Esophagus (tissue), 2 donors: ENCODE data around the gene CHCHD4. TPM values are rescaled to one million over a fixed set of nuclear protein-coding genes. Genes with fewer than 3 reads are reported as not detected.
"Not testable (repeated sequence)": the region's sequence is repeated elsewhere in the genome, so short reads cannot be mapped to it uniquely, and the experiment has no call there.

Source experiments
- H3K27ac ChIP-seq, 2 donors: one replicate each; pipeline ENCODE4 v1.5.1; 2013; ENCODE audit warnings: low read depth in 2 of 2, mild to moderate bottlenecking in 2 of 2, inconsistent platforms in 1 of 2, low read length in 1 of 2, moderate library complexity in 1 of 2
- H3K27me3 ChIP-seq, 2 donors: one replicate each; pipeline ENCODE4 v1.6.1; 2013; ENCODE audit warnings: low read length in 2 of 2, control low read depth in 1 of 2, mild to moderate bottlenecking in 1 of 2; ENCODE audit not compliant: insufficient read depth in 2 of 2, control insufficient read depth in 1 of 2
- H3K36me3 ChIP-seq, 2 donors: one replicate each; pipeline ENCODE4 v1.6.1; 2013; ENCODE audit warnings: low read length in 1 of 2; ENCODE audit not compliant: control insufficient read depth in 2 of 2, insufficient read depth in 2 of 2
- H3K4me1 ChIP-seq, 2 donors: one replicate each; pipeline ENCODE4 v1.6.1; 2013; ENCODE audit warnings: low read length in 1 of 2; ENCODE audit not compliant: control insufficient read depth in 2 of 2, insufficient read depth in 2 of 2
- H3K4me3 ChIP-seq, 2 donors: one replicate each; pipeline ENCODE4 v1.5.1; 2013; ENCODE audit warnings: low read length in 2 of 2, mild to moderate bottlenecking in 2 of 2, low read depth in 1 of 2, moderate library complexity in 1 of 2
- H3K9me3 ChIP-seq, 2 donors: one replicate each; pipeline ENCODE4 v1.6.1; 2013; ENCODE audit warnings: mild to moderate bottlenecking in 2 of 2, low read depth in 1 of 2, low read length in 1 of 2, moderate library complexity in 1 of 2; ENCODE audit not compliant: control insufficient read depth in 2 of 2, insufficient read depth in 1 of 2
- WGBS, 2 donors: extraction: QIAGEN DNeasy Blood & Tissue Kit; methylation state at CpG; one replicate each; pipeline ENCODE4 v1.1.7; 2013; 5-methylcytosine and 5-hydroxymethylcytosine counted together
- polyA plus RNA-seq, 2 donors: library from polyadenylated mRNA; stranded (reverse); fragments of 200-250 nt; gene quantifications; one replicate each; pipeline ENCODE4 v1.2.3, GENCODE V29; 2013
- donor health status: healthy with polysubstance abuse.
- donor health status: Bipolar disorder and iron deficiency.

Gene CHCHD4
- polyA plus RNA-seq, 2 donors, result 6.5 to 14.9 TPM

GRCh38 chr3:14125193-14126016, 735 bp upstream of the CHCHD4 start:
- Histone ChIP-seq H3K9me3 (no peaks in the 10 kb centered on the region), H3K27me3 (no peaks in the 10 kb centered on the region), H3K4me3 (peak overlapping the region; percentile 77 to 87), H3K4me1 (peaks cover 5 to 37% of the 10 kb centered on the region in 2 donors), H3K27ac (peak overlapping the region; percentile 89 to 94), H3K36me3 (peaks cover 8 to 14% of the 10 kb centered on the region in 2 donors)
- WGBS, 2 donors, result 0% methylated on average over 44 of the region's 44 CpGs

GRCh38 chr3:14124223-14124614, 451 bp downstream of the CHCHD4 start:
- H3K4me1 ChIP-seq, result peaks cover 5 to 37% of the 10 kb centered on the region in 2 donors
- H3K27ac ChIP-seq, result peak overlapping the region; percentile 86 to 94
- H3K27me3 ChIP-seq, result no peaks in the 10 kb centered on the region
- H3K36me3 ChIP-seq, result peaks cover 8% of the 10 kb centered on the region in 2 donors
- peak overlapping the region; percentile 80 to 87 for H3K4me3 ChIP-seq
- 0% methylated on average over 28 to 37 of the region's 37 CpGs for WGBS, 2 donors
- no peaks in the 10 kb centered on the region for H3K9me3 ChIP-seq

- 37 to 39% methylated on average over 15 of the region's 15 CpGs for WGBS, 2 donors
- peak overlapping the region; percentile 80 to 87 for H3K4me3 ChIP-seq
- H3K36me3 ChIP-seq, result peaks cover 5 to 6% of the 10 kb centered on the region in 2 donors
- H3K4me1 ChIP-seq, result peaks cover 5 to 38% of the 10 kb centered on the region in 2 donors
- H3K27ac ChIP-seq, result peak overlapping the region in 1 of 2 donors; percentile 94
- H3K27me3 ChIP-seq, result no peaks in the 10 kb centered on the region
- H3K9me3 ChIP-seq, result no peaks in the 10 kb centered on the region
Observed at GRCh38 chr3:14123308-14124222, 1.1 kb downstream of the CHCHD4 start.

- Histone ChIP-seq H3K27ac (no peak overlapping the region), H3K4me1 (peaks cover 8 to 34% of the 10 kb centered on the region in 2 donors), H3K9me3 (no peaks in the 10 kb centered on the region), H3K4me3 (no peak overlapping the region), H3K36me3 (no peaks in the 10 kb centered on the region), H3K27me3 (no peaks in the 10 kb centered on the region)
- WGBS, 2 donors, result 60 to 64% methylated on average over 3 of the region's 3 CpGs
Observed at GRCh38 chr3:14122301-14122700, 2.4 kb downstream of the CHCHD4 start.

GRCh38 chr3:14121859-14122258, 2.8 kb downstream of the CHCHD4 start:
- WGBS, 2 donors, result 79 to 90% methylated on average over 5 of the region's 5 CpGs
- no peaks in the 10 kb centered on the region for H3K36me3 ChIP-seq
- no peaks in the 10 kb centered on the region for H3K9me3 ChIP-seq
- H3K27me3 ChIP-seq, result no peaks in the 10 kb centered on the region
- H3K27ac ChIP-seq, result no peak overlapping the region
- peaks cover 8 to 30% of the 10 kb centered on the region in 2 donors for H3K4me1 ChIP-seq
- H3K4me3 ChIP-seq, result no peak overlapping the region

- H3K36me3 ChIP-seq, H3K9me3 ChIP-seq, H3K27ac ChIP-seq, H3K4me3 ChIP-seq, H3K27me3 ChIP-seq: not testable (repeated sequence)
- WGBS, 2 donors, result 90 to 98% methylated on average over 2 of the region's 2 CpGs
- H3K4me1 ChIP-seq, result peaks cover 5 to 22% of the 10 kb centered on the region in 2 donors
Observed at GRCh38 chr3:14120921-14121448, 3.7 kb downstream of the CHCHD4 start.

GRCh38 chr3:14120111-14120920, 4.4 kb downstream of the CHCHD4 start:
- H3K27ac ChIP-seq, result no peak overlapping the region
- H3K4me1 ChIP-seq, result peaks cover 5 to 19% of the 10 kb centered on the region in 2 donors
- peaks cover 3 to 4% of the 10 kb centered on the region in 2 donors for H3K36me3 ChIP-seq
- no peaks in the 10 kb centered on the region for H3K27me3 ChIP-seq
- H3K4me3 ChIP-seq, result no peak overlapping the region
- no peaks in the 10 kb centered on the region for H3K9me3 ChIP-seq
- WGBS, 2 donors, result 91 to 93% methylated on average over 11 of the region's 11 CpGs

- WGBS, 2 donors, result 72 to 80% methylated on average over 2 of the region's 2 CpGs
- Histone ChIP-seq H3K27me3 (no peaks in the 10 kb centered on the region), H3K4me3 (no peak overlapping the region), H3K27ac (peak overlapping the region in 1 of 2 donors; percentile 43), H3K4me1 (peaks cover 5 to 19% of the 10 kb centered on the region in 2 donors), H3K36me3 (peaks cover 4 to 10% of the 10 kb centered on the region in 2 donors), H3K9me3 (no peaks in the 10 kb centered on the region)
Observed at GRCh38 chr3:14119651-14120050, 5.0 kb downstream of the CHCHD4 start.
